ENCODE measurements around the gene LSM3.

The LSM3 gene

DNA sequence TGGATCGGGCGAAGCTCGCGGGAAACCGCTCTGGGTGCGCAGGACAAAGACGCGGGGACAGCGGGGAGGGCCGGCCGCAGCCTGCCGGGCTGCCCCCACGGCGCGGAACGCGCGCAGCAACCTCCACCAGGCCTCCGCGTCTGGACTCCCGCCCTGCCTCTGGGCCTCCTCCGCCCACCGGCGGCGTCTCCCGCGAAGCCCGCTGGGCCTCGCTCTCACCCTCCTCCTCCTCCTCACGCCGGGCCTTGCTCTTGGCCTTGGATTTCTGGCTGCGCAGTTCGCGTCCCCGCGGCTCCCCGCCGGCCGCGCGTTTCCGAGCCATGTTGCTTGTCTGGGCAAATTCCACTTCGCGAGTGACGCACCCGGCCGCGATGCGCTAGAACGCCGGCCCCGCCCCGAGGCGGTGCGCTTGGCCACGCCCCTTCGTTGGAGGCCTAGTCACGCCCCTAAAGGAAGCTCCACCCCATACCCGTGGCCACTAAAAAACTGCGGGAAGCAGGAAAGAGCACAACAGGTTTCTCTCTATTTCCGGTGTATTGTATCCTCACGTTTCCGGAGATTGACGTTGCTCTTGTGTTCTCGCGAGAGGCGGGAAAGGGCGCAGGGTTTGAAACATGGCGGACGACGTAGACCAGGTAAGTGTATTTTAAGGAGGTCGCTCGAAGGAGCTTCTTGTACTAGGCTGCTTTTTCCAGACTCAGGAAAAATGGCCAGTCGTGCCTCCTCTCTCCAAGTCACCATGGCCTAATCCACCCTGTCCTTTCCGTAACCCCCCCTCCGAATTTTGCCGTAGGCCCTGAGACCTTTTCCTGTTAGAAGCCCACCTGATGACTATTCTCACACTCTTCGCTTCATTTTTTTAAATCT is at the start of gene LSM3, which contains the start of gene XPC:
Gene LSM3, plus strand, starts transcription at position 571 of the 867 bp plus-strand sequence. Its CDS starts 44 bp downstream, at position 615.
Gene XPC, minus strand, starts transcription at position 355 of the 867 bp plus-strand sequence. Its CDS starts 33 bp downstream, at position 322.
- DNase-seq = peak; percentile 95

DNA sequence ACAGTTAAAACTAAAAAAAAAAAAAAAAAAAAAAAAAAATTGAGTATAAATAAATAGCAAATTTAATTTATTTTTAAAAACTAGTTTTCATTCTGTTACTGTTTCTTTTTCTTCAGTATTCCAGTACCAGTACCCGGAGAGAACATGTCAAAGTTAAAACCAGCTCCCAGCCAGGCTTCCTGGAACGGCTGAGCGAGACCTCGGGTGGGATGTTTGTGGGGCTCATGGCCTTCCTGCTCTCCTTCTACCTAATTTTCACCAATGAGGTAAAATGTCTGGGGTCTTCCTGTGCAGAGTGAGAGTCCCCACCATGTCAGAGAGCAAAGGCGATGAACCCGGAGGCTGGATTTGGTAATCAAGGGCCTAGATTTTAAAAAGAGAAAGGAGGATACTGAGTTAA is 49.3 kb upstream of the LSM3 start:
- DNase-seq = no peak

DNA sequence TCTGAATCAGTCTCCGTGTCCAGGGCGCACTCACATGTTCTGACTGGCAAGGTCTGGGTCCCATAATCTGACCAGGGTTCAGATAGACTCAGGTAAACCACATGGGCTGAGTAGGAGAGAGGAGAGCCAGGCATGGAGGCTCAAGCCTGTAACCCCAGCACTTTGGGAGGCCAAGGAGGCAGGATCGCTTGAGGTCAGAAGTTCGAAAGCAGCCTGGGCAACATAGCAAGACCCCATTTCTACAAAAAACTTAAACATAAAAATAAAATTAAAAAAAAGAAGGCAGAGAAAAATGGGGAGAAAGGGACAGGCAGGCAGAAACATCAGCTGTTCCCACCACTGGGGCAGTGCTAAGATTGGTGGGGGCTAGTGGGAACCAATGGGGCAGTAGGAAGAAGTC is 48.4 kb upstream of the LSM3 start:
- DNase-seq = no peak

DNA sequence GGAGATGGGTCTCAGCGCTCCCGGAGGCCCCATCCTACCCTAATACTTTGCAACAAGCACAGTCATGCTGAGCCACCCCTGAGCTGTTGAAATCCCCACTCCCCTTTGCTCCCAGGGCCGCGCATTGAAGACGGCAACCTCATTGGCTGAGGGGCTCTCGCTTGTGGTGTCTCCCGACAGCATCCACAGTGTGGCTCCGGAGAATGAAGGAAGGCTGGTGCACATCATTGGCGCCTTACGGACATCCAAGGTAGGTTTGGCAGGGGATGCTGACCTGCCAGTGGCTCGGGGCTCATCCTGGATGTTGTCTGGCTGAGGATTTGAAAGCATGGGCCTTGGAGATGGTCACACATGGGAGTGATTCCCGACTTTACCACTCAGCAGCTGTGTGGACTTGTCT is 47.9 kb upstream of the LSM3 start:
- no peak for DNase-seq

DNA sequence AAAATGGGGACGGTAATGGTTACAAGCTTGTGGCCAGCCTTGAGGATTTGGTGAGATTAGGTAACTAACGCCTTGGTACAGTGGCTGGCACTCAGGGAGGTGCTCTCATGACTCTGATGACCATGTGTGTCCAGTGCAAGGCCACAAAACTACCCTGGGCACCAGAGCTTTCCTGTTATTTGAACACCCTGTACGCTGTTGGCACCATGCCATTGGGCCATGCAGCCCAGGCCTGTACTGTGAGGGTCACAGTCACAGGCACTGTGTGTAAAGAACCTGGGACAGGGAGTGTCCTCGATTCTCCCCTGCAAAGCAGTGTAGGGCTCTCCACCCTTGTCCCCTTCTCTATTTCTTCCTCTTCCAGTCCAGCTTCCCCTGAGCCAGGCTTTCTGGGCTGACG is 47.5 kb upstream of the LSM3 start:
- no peak for DNase-seq

DNA sequence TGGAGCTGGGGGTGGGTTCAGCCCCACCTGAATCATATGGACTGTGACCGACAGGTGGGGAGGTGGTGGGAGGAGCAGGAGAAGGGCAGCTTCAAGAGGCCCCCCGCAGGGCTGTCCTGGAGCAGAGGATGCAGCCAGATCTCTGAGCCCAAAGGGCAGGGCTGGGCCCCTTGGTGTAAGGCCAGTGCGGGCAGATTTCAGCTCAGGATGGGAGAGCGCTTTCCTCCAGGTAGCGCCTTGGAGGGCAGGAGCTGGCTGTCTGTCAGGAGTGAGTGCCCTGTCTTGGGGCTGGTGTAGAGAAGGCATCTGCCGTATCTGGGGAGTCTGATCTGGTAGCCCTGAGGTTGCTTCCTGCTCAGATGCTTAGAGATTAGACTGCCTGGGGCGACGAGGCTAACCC is 46.5 kb upstream of the LSM3 start:
- DNase-seq = no peak

DNA sequence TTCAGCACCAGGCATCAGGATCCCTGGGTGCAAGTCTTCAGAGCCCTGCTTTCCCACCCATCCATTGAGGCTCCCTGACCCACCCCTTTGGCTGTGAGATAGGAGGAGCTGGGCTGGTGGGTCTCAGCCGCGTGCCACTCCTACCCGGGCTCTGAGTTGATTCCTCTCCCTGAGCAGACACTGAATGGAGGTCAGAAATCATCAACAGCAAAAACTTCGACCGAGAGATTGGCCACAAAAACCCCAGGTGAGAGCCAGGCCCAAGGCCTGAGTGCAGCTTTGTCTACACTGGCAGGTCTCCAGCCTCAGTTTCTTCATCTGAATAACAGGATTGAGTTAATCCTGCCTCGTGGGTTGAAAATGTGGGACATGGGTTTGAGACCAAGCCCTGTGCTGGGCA is 45.9 kb upstream of the LSM3 start:
- no peak for DNase-seq

DNA sequence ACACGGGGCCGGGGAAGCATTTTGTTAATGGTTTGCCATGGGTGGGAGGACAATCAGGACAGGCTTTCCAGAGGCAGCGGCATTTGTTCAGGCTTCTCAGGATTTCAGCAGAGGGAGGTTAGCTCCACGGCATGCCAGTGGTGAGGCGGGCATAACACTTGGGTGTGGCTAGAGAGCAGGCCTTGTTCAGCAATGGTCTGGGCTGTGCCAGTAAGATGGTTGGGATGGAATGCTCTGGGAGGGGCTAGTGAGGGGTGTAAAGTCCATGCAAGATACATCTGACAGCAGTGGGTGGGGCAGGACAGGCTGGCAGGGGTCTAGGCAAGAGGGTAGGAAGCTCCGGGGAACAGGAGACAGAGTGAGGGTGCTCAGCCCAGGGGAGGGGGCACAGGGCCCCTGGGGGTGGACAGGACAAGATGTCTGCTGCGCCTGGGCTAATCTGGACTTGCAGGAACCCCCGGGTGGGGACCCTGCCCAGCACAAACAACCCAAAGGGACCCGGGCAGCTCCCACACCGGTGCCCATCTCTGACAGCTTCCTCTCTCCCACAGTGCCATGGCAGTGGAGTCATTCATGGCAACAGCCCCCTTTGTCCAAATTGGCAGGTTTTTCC is 45.3 kb upstream of the LSM3 start:
- DNase-seq = no peak

DNA sequence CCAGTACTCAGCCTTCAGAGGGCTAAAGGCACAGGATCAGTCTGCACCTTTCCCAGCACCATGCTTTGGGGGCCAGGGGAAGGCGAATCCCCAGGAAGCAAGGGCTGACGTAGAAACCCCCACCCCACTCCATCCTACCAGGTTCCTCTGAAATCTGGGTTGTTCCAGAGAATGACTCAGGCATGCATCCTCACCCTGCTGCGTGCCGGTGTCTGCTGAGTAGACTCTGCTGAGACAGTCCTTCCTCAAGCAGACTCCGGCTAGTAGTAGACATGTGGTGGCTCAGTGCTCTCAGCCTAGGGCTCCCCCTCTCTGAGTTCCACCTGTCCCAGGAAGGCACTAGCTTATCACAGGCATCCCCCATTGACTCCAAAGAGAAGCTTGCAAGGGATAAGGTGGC is 44.7 kb upstream of the LSM3 start:
- DNase-seq = no peak

DNA sequence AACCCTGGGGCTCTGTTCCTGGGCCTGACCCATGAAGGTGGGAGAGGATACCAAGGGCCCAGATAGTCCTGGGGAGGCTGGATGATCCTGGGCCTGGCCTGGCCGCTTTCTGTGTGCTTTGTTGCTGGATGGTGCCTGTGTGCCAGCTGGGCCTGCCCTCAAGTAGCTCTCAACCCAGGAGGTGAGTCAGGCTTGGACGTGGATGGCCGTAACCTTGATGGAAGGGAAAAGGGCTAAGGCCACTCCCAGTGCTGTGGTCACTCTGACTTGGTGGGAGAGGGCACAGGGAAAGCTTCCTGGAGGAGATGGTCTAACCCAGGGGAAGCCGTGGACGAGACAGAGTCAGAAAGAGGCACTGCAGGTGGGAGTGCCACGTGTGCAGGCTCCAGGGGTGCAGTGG is 44.3 kb upstream of the LSM3 start:
- DNase-seq = no peak

DNA sequence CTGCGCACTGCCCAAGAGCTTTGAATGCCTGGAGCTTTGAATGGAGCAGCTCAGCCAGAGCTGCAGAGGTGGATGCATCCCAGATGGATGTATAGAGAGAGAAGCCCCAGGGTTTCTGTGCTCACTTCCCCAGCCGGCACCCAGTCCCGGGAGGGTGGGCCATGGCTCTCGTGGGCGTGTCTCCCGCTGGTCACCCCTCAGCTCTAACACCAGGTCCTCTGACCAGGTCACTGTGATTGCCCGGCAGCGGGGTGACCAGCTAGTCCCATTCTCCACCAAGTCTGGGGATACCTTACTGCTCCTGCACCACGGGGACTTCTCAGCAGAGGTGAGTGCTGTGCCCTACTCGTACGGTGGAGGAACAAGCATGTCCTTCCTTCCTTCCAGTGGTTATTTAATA is 43.0 kb upstream of the LSM3 start:
- DNase-seq = no peak

DNA sequence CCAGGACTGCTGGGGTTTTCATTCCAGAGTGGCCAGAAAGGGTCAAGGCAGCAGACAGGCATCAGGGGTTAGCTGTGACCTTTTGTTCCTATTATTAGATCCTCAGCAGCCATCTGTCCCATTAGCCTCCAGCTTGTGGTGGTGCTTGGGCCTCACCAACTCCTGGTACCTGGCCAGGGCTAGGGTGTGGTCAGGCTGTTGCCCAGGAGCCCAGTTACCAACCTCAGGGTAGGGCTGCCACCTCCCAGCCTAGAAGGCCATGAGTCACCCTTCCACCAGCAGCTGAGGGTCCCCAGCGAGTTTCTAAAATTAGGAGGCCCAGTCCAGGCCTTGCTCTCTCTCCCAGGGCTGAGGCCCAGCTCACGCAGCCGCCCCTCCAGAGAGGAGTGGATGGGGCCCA is 41.6 kb upstream of the LSM3 start:
- no peak for DNase-seq

DNA sequence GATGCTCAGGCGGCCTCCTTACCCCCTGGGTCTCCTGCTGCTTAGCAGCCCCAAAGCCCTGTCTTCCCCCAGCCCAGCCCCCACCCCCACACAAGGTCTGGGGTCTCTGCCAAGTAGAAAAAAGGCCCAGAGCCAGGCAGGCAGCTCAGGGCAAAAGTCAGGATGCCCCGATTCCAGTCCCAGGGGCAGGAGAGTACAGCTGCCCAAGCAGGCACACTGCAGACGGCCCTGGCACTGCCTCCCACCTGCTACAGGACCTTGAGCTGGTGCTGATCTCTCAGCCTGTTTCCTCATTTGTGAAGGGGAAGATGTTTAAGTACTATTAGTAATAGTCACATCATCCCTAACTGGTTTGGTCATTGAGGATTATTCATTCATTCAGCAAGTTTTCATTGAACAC is 41.2 kb upstream of the LSM3 start:
- DNase-seq = no peak

DNA sequence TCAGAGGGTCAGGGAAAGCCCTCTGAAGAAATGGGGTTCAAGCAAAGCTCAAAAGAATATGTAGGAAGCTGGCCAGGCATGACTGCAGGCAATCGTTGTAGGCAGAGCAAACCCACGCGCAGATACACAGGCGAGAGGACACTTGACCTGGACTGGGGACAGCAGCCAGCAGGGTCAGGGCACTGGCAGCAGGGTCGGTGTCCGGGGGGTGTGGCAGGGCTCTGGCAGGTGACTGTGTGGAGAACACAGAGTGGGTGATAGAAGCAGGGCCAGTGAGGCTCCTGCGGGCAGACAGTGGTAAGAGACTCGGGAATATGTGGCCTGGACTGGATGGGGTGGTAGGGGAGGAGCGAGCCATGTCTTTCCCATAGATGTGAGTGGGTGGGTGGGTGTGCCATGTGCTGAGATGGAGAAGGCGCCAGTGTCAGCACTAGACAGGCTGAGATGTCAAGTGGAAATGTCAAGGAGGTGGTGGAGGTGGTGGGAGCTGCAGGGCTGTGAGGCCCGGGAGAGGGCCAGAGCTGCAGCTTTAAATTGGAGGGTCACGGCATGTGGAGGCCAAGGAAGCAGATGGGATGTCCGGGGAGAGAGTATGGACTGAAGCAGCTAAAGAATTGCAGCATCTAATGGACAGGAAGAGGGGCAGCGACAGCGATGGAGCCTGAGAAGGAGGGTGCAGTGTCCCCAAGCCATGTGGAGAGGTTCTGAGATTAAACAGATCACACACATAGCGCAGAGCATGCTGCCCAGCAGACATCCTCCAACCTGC is 40.3 kb upstream of the LSM3 start:
- DNase-seq = no peak

DNA sequence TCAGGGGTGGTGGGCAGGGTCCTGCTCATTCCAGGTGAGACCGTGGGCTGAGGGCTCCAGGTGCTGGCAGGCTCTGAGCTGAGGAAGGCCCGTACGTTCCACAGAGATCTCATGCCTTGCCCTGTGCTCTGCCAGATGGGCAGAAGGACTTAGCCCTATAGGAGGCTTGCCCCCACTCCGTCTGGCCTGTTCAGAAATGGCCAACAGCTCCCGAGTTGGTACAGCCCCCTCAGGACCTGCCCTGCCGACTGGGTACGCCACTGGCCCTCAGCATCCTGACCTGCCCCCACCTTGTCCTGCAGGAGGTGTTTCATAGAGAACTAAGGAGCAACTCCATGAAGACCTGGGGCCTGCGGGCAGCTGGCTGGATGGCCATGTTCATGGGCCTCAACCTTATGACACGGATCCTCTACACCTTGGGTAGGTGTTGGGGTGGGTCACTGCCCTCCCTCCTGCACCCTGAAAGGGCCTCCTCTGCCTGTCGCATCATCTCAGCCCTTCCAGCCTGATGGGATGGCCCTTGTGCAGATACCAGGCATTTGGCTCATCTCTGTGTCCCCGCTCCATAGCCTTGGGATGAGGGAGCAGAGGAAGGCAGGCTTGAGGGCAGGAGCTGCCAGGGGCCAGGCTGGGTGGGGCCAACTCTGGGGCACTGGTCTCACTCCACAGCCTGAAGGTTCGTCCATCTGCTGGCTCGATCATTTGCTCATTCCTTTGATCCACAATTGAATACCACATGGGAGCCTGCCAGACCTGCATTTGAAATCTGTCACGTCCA is 39.5 kb upstream of the LSM3 start:
- no peak for DNase-seq

DNA sequence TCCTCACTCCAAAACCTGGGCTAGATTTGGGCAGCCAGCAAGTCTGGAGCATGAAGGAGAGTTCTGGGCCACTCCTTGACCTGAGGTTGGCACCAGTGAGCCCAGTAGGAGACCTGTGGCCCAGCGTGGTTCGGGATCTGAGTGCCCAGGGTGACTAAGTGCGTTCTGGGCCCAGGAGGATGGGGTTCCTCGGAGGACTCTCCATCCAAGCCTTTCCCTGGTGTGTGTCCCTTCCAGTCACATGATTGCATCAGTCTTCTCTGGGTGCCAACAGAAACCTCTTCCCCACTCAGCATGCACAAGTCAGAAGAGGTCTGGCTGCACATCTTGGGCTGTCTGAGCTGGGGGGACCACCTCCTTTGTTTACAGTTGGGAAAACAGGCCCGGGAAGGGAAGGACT is 38.8 kb upstream of the LSM3 start:
- no peak for DNase-seq

DNA sequence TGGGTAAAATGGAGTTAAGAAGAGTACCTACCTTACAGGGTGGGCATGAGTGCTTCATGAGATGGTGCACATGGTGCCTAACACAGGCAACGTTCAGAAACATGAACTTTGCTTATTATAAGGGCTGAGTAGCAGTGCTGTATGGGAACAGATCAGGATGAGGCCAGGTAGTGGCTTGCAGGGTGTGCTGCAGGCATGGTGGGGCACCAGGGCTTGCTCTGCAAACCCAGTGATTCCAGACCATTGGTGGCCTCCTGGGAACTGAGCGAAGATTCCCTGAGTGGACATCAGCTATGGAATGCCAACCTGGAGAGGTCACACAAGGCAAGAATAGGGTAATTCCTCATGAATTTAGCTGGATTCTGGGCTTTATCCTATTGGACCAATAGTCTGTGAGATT is 37.9 kb upstream of the LSM3 start:
- DNase-seq = no peak

DNA sequence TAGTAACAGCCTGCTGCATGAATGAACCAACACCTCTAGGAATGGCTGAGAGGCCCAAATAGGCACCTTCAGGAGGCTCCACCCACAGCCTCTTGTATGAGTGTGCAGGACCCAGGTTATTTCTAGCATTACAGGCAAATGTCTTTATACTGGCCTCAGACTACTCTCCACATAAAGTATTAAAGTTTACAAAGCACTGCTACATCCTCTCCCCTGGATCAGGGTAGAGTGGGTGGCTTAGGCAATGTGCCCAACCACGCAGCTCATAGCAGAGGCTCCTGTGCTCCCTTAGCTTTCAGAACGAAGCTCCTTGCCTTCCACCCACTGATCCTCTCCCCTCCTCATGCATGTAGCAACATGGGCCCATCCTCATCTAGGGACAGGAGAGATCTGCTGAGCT is 37.5 kb upstream of the LSM3 start:
- DNase-seq = no peak

DNA sequence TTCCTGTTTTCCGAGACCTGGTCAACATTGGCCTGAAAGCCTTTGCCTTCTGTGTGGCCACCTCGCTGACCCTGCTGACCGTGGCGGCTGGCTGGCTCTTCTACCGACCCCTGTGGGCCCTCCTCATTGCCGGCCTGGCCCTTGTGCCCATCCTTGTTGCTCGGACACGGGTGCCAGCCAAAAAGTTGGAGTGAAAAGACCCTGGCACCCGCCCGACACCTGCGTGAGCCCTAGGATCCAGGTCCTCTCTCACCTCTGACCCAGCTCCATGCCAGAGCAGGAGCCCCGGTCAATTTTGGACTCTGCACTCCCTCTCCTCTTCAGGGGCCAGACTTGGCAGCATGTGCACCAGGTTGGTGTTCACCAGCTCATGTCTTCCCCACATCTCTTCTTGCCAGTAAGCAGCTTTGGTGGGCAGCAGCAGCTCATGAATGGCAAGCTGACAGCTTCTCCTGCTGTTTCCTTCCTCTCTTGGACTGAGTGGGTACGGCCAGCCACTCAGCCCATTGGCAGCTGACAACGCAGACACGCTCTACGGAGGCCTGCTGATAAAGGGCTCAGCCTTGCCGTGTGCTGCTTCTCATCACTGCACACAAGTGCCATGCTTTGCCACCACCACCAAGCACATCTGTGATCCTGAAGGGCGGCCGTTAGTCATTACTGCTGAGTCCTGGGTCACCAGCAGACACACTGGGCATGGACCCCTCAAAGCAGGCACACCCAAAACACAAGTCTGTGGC is 36.8 kb upstream of the LSM3 start:
- no peak for DNase-seq

DNA sequence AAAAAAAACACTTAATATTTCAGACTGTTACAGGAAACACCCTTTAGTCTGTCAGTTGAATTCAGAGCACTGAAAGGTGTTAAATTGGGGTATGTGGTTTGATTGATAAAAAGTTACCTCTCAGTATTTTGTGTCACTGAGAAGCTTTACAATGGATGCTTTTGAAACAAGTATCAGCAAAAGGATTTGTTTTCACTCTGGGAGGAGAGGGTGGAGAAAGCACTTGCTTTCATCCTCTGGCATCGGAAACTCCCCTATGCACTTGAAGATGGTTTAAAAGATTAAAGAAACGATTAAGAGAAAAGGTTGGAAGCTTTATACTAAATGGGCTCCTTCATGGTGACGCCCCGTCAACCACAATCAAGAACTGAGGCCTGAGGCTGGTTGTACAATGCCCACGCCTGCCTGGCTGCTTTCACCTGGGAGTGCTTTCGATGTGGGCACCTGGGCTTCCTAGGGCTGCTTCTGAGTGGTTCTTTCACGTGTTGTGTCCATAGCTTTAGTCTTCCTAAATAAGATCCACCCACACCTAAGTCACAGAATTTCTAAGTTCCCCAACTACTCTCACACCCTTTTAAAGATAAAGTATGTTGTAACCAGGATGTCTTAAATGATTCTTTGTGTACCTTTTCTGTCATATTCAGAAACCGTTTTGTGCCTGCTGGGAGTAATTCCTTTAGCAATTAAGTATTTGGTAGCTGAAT is 35.9 kb upstream of the LSM3 start:
- no peak for DNase-seq

Data from NCI-H345 (cell line).